ENCODE measurements around the gene HOXA4. TPM values are rescaled to one million over a fixed set of nuclear protein-coding genes. Genes with fewer than 3 reads are reported as not detected.
A peak's percentile ranks its signal among the peaks of the same experiment; 100 is the strongest.

HOXA4 gene
- total and polyA plus RNA-seq, 2 experiments from 2014 or later = not detected

- TF ChIP-seq ZNF331 (CRISPR knock-in tag; IDR thresholded peaks at IDR 0.05; ENCODE audit: low read depth) (no peak), ZNF114 (CRISPR knock-in tag; IDR thresholded peaks at IDR 0.05) (no peak)
Measured at GRCh38 chr7:27116962-27117886, 13.3 kb downstream of the HOXA4 start (continued).

GRCh38 chr7:27116031-27116961 lies 14.3 kb downstream of the HOXA4 start:
- no peaks in the 10 kb centered on the region for H3K9me2 ChIP-seq (ENCODE audit: insufficient read depth)
- H2AFZ ChIP-seq = no peak overlapping the region
- H3K4me1 Mint-ChIP-seq = peaks cover 9% of the 10 kb centered on the region
- peaks cover 48% of the 10 kb centered on the region for H3F3A ChIP-seq (replicated peaks; ENCODE audit: low read depth)
- H3K4me2 ChIP-seq = no peak overlapping the region
- H3K9me3 Mint-ChIP-seq = peaks cover 8% of the 10 kb centered on the region; the same call in 2 of the 3 replicates
- no peak overlapping the region for H3K27ac ChIP-seq (ENCODE audit: low read depth)
- H3K27me3 Mint-ChIP-seq (ENCODE audit: insufficient read depth, low read depth, poor library complexity) = peaks cover 95% of the 10 kb centered on the region
- no peak overlapping the region for H3K4me3 ChIP-seq
- peaks cover 67% of the 10 kb centered on the region for H4K20me1 ChIP-seq (replicated peaks; ENCODE audit: insufficient read depth)
- no peak for DNase-seq (ENCODE audit: low spot score)
- H3K79me2 ChIP-seq (replicated peaks; ENCODE audit: insufficient read depth) = no peaks in the 10 kb centered on the region
- peaks cover 97% of the 10 kb centered on the region for H3K27me3 ChIP-seq (ENCODE audit: insufficient read depth)
- H3K36me3 Mint-ChIP-seq (ENCODE audit: low read depth) = no peaks in the 10 kb centered on the region
- H3K4me3 Mint-ChIP-seq = no peak overlapping the region
- H3K4me1 ChIP-seq (ENCODE audit: insufficient read depth) = peaks cover 31% of the 10 kb centered on the region
- no peak for ATAC-seq
- TF ChIP-seq REST (IDR thresholded peaks at IDR 0.05; ENCODE audit: unreplicated experiment) = no peak
- TF ChIP-seq NANOG (IDR thresholded peaks at IDR 0.05; ENCODE audit: borderline replicate concordance) = no peak
- TF ChIP-seq EZH2 (IDR thresholded peaks at IDR 0.05; ENCODE audit: low read depth, unreplicated experiment) = peak; percentile 98
- no peak for TF ChIP-seq JUNB (IDR thresholded peaks at IDR 0.05; ENCODE audit: unreplicated experiment)
- H3K36me3 ChIP-seq (ENCODE audit: insufficient read depth) = no peaks in the 10 kb centered on the region
- H3K27ac Mint-ChIP-seq = no peak overlapping the region

Measured in GM23338 (cell line).